Stomach (tissue), 9 donors: Measurements from ENCODE around the gene FICD. TPM values are rescaled to one million over a fixed set of nuclear protein-coding genes. Genes with fewer than 3 reads are reported as not detected.

Source experiments
- DNase-seq, 2 donors: peaks; one replicate each; pipeline versions ENCODE4 v3.0.0 to v3.0.0-alpha.2; 2013 to 2019
- H3K27ac ChIP-seq, 5 donors: fragments of 200-600 bp in 4 of 5; sonication (generic) in 4 of 5; one replicate each; pipeline ENCODE4 v1.5.1; 2013 to 2019; ENCODE audit warnings: mild to moderate bottlenecking in 1 of 5, moderate library complexity in 1 of 5
- H3K27me3 ChIP-seq, 3 donors: fragments of 200-600 bp; sonication (generic); one replicate each; pipeline ENCODE4 v1.5.1; 2017 to 2019; ENCODE audit warnings: mixed run types in 1 of 3
- H3K36me3 ChIP-seq, 4 donors: fragments of 200-600 bp; sonication (generic); 1 replicate in 3 of 4; 2 replicates in 1 of 4; pipeline ENCODE4 v1.5.1; 2016 to 2019
- H3K4me1 ChIP-seq, 4 donors: fragments of 200-600 bp; sonication (generic); one replicate each; pipeline ENCODE4 v1.5.1; 2016 to 2019
- H3K4me3 ChIP-seq, 4 donors: fragments of 200-600 bp; sonication (generic) in 3 of 4; one replicate each; pipeline ENCODE4 v1.5.1; 2016 to 2019; ENCODE audit warnings: mild to moderate bottlenecking in 1 of 4
- H3K9me3 ChIP-seq, 4 donors: fragments of 200-600 bp; sonication (generic); one replicate each; pipeline ENCODE4 v1.5.1; 2016 to 2019
- CTCF ChIP-seq, 7 experiments: fragments of 450-650 bp in 4 of 7; fragments of 200-600 bp in 3 of 7; sonication (generic) in 3 of 7; IDR thresholded peaks; one replicate each; pipeline ENCODE4 v1.5.1; 2016 to 2019; ENCODE audit warnings: antibody characterized with exemption in 7 of 7, control low read depth in 2 of 7, mild to moderate bottlenecking in 1 of 7
- EP300 ChIP-seq: sonication (generic); formaldehyde crosslinking; IDR thresholded peaks from one replicate; pipeline ENCODE4 v1.6.1; 2017; ENCODE audit warnings: antibody characterized with exemption
- POLR2A ChIP-seq, 4 donors: fragments of 450-650 bp; IDR thresholded peaks; one replicate each; pipeline ENCODE4 v1.6.1; 2016; ENCODE audit warnings: antibody characterized with exemption in 4 of 4, control low read depth in 2 of 4, mild to moderate bottlenecking in 1 of 4, moderate library complexity in 1 of 4
- POLR2AphosphoS5 ChIP-seq, 3 donors: sonication (generic); formaldehyde crosslinking; IDR thresholded peaks; one replicate each; pipeline ENCODE4 v1.6.1; 2016; ENCODE audit warnings: antibody characterized with exemption in 3 of 3
- WGBS, 5 donors: extraction: QIAGEN DNeasy Blood & Tissue Kit in 3 of 5; methylation state at CpG; one replicate each; pipeline versions ENCODE4 v1.1.5 to v1.1.7; 2013 to 2018; 5-methylcytosine and 5-hydroxymethylcytosine counted together
- intact Hi-C: fragments of 100-400 bp; cut with DNase I; formaldehyde crosslinking; loops from one replicate; pipeline ENCODE4 v1.15.1; 2023; ENCODE audit warnings: low total_unique reads
- polyA plus RNA-seq, 3 donors: library from polyadenylated mRNA; stranded (reverse); fragments of 200-250 nt; gene quantifications; one replicate each; pipeline ENCODE4 v1.2.3, GENCODE V29; 2013
- total RNA-seq, 5 donors: library from RNA; depleted of rRNA; stranded (reverse); fragments of >200 nt; gene quantifications; one replicate each; pipeline versions ENCODE4 v1.1.0 to v1.2.3, GENCODE V29; 2014 to 2016
- donor health status: healthy with polysubstance abuse.
- donor health status: Bipolar disorder and iron deficiency.
- donor health status: healthy.

Gene FICD
- total and polyA plus RNA-seq, 8 donors = 1.2 to 26.3 (median 5.0) TPM

- Histone ChIP-seq H3K4me3 (no peak overlapping the region), H3K27me3 (no peaks in the 10 kb centered on the region), H3K36me3 (peaks cover 92 to 100% (median 100%) of the 10 kb centered on the region in 4 donors), H3K27ac (no peak overlapping the region), H3K9me3 (no peaks in the 10 kb centered on the region), H3K4me1 (peaks cover 0 to 6% (median 0%) of the 10 kb centered on the region in 4 donors)
- DNase-seq = no peak
- intact Hi-C loops = no loop called here
- TF ChIP-seq EP300 = no peak
- TF ChIP-seq POLR2A (IDR thresholded peaks at IDR 0.05) = no peak
- no peak for TF ChIP-seq POLR2AphosphoS5 (IDR thresholded peaks at IDR 0.05)
- TF ChIP-seq CTCF (IDR thresholded peaks at IDR 0.05) = no peak
- 71 to 83% (median 81%) methylated on average over 9 to 10 of the region's 10 CpGs for WGBS, 5 donors
Measured at GRCh38 chr12:108526482-108527165, 11.5 kb downstream of the FICD start.

GRCh38 chr12:108527166-108527496 lies 12.1 kb downstream of the FICD start:
- H3K9me3 ChIP-seq = no peaks in the 10 kb centered on the region
- 87 to 93% (median 89%) methylated on average over 6 of the region's 6 CpGs for WGBS, 5 donors
- peaks cover 0 to 6% (median 0%) of the 10 kb centered on the region in 4 donors for H3K4me1 ChIP-seq
- H3K4me3 ChIP-seq = no peak overlapping the region
- H3K27me3 ChIP-seq = no peaks in the 10 kb centered on the region
- no peak overlapping the region for H3K27ac ChIP-seq
- intact Hi-C loops = no loop called here
- peaks cover 92 to 100% (median 100%) of the 10 kb centered on the region in 4 donors for H3K36me3 ChIP-seq
- DNase-seq = no peak
- TF ChIP-seq POLR2A (IDR thresholded peaks at IDR 0.05) (no peak), EP300 (no peak), CTCF (IDR thresholded peaks at IDR 0.05) (no peak), POLR2AphosphoS5 (IDR thresholded peaks at IDR 0.05) (no peak)

- Histone ChIP-seq H3K27ac (no peak overlapping the region), H3K36me3 (peaks cover 77 to 100% (median 99%) of the 10 kb centered on the region in 4 donors), H3K27me3 (no peaks in the 10 kb centered on the region), H3K4me1 (no peaks in the 10 kb centered on the region), H3K4me3 (no peak overlapping the region), H3K9me3 (no peaks in the 10 kb centered on the region)
- intact Hi-C loops = no loop called here
- DNase-seq = no peak
- TF ChIP-seq POLR2AphosphoS5 (IDR thresholded peaks at IDR 0.05) = no peak
- no peak for TF ChIP-seq EP300
- TF ChIP-seq POLR2A (IDR thresholded peaks at IDR 0.05) = no peak
- WGBS, 5 donors = 92 to 97% (median 95%) methylated on average over 9 of the region's 9 CpGs
Measured at GRCh38 chr12:108530161-108530560, 15.1 kb downstream of the FICD start.

- no peak overlapping the region for H3K27ac ChIP-seq
- H3K27me3 ChIP-seq = no peaks in the 10 kb centered on the region
- no peaks in the 10 kb centered on the region for H3K4me1 ChIP-seq
- no peak for DNase-seq
- H3K4me3 ChIP-seq = no peak overlapping the region
- intact Hi-C loops = no loop called here
- H3K36me3 ChIP-seq = peaks cover 77 to 100% (median 99%) of the 10 kb centered on the region in 4 donors
- 90 to 94% (median 94%) methylated on average over 15 of the region's 15 CpGs for WGBS, 5 donors
- TF ChIP-seq POLR2AphosphoS5 (IDR thresholded peaks at IDR 0.05) = no peak
- no peak for TF ChIP-seq EP300
- TF ChIP-seq CTCF (IDR thresholded peaks at IDR 0.05) = no peak
- TF ChIP-seq POLR2A (IDR thresholded peaks at IDR 0.05) = no peak
- no peaks in the 10 kb centered on the region for H3K9me3 ChIP-seq
Measured at GRCh38 chr12:108531929-108532848, 17.1 kb downstream of the FICD start.
